GM23338 (cell line): ENCODE data around the gene DNAI7. TPM values are rescaled to one million over a fixed set of nuclear protein-coding genes. Genes with fewer than 3 reads are reported as not detected.

ENCODE experiments used
- ATAC-seq: fragments of 200-7000 bp; cut with Tn5 transposase; 3 replicates; pipeline ENCODE4 v1.9.1; 2020
- DNase-seq: peaks from one replicate; pipeline ENCODE4 v3.0.0-alpha.2; 2015; ENCODE audit warnings: low spot score
- H2AFZ ChIP-seq: fragments of 200-600 bp; sonication (generic); 2 replicates; pipeline ENCODE4 v1.8.0; 2016; ENCODE audit warnings: antibody characterized with exemption, mild to moderate bottlenecking, moderate library complexity
- H3F3A ChIP-seq: fragments of 200-600 bp; sonication (generic); replicated peaks from 2 replicates; pipeline ENCODE4 v1.8.0; 2017; ENCODE audit warnings: antibody characterized with exemption, mixed run types, low read depth
- H3K27ac ChIP-seq: fragments of 200-600 bp; sonication (generic); 2 replicates; pipeline ENCODE4 v1.6.1; 2016; ENCODE audit warnings: low read depth
- H3K27me3 ChIP-seq: fragments of 200-600 bp; sonication (generic); 2 replicates; pipeline ENCODE4 v1.8.0; 2016; ENCODE audit warnings: mild to moderate bottlenecking, mixed run types, moderate library complexity; ENCODE audit not compliant: insufficient read depth
- H3K36me3 ChIP-seq: fragments of 200-600 bp; sonication (generic); 2 replicates; pipeline ENCODE4 v1.8.0; 2016; ENCODE audit warnings: mild to moderate bottlenecking; ENCODE audit not compliant: insufficient read depth
- H3K4me1 ChIP-seq: fragments of 200-600 bp; sonication (generic); 2 replicates; pipeline ENCODE4 v1.8.0; 2016; ENCODE audit warnings: mild to moderate bottlenecking, moderate library complexity; ENCODE audit not compliant: insufficient read depth
- H3K4me2 ChIP-seq: fragments of 200-600 bp; sonication (generic); 2 replicates; pipeline ENCODE4 v1.7.1; 2017; ENCODE audit warnings: mixed run types
- H3K4me3 ChIP-seq: fragments of 200-600 bp; sonication (generic); 2 replicates; pipeline ENCODE4 v1.6.1; 2016; ENCODE audit warnings: mixed run types
- H3K79me2 ChIP-seq: fragments of 200-600 bp; sonication (generic); replicated peaks from 2 replicates; pipeline ENCODE4 v1.8.0; 2017; ENCODE audit warnings: mild to moderate bottlenecking; ENCODE audit not compliant: insufficient read depth
- H3K9me2 ChIP-seq: fragments of 200-600 bp; sonication (generic); 2 replicates; pipeline ENCODE4 v1.8.0; 2017; ENCODE audit not compliant: insufficient read depth
- H4K20me1 ChIP-seq: fragments of 200-600 bp; sonication (generic); replicated peaks from 2 replicates; pipeline ENCODE4 v1.8.0; 2017; ENCODE audit warnings: mild to moderate bottlenecking; ENCODE audit not compliant: insufficient read depth
- H3K27ac Mint-ChIP-seq: 2 replicates; pipeline ENCODE4 v1.8.0; 2020; ENCODE audit warnings: inconsistent platforms, mild to moderate bottlenecking, moderate library complexity, mixed read lengths
- H3K27me3 Mint-ChIP-seq: 3 replicates; pipeline ENCODE4 v1.8.0; 2022; ENCODE audit warnings: low read depth, mild to moderate bottlenecking, moderate library complexity, mixed read lengths, inconsistent platforms; ENCODE audit not compliant: insufficient read depth, poor library complexity
- H3K36me3 Mint-ChIP-seq: 3 replicates; pipeline ENCODE4 v1.8.0; 2021; ENCODE audit warnings: low read depth, mild to moderate bottlenecking, inconsistent platforms, moderate library complexity, mixed read lengths
- H3K4me1 Mint-ChIP-seq: 3 replicates; pipeline ENCODE4 v1.8.0; 2020; ENCODE audit warnings: mild to moderate bottlenecking, inconsistent platforms, mixed read lengths
- H3K4me3 Mint-ChIP-seq: 3 replicates; pipeline ENCODE4 v1.8.0; 2021; ENCODE audit warnings: moderate library complexity, mild to moderate bottlenecking, inconsistent platforms, mixed read lengths
- H3K9me3 Mint-ChIP-seq: 3 replicates; pipeline ENCODE4 v1.8.0; 2020; ENCODE audit warnings: moderate library complexity, mild to moderate bottlenecking, inconsistent platforms, mixed read lengths
- CREB1 ChIP-seq: fragments of 250-450 bp; sonication (Bioruptor Pico); IDR thresholded peaks from 2 replicates; pipeline ENCODE4 v1.5.0; 2020; ENCODE audit warnings: low read depth, mild to moderate bottlenecking, moderate library complexity
- EZH2 ChIP-seq: fragments of 200-600 bp; sonication (generic); IDR thresholded peaks from one replicate; pipeline ENCODE4 v1.8.0; 2017; ENCODE audit warnings: antibody characterized with exemption, mild to moderate bottlenecking, low read depth; ENCODE audit not compliant: unreplicated experiment
- EZH2phosphoT487 ChIP-seq: fragments of 200-600 bp; sonication (generic); IDR thresholded peaks from one replicate; pipeline ENCODE4 v1.8.1; 2018; ENCODE audit warnings: antibody characterized with exemption; ENCODE audit not compliant: unreplicated experiment
- JUNB ChIP-seq: IDR thresholded peaks from one replicate; pipeline ENCODE4 v1.6.1; 2016; ENCODE audit warnings: antibody characterized with exemption; ENCODE audit not compliant: unreplicated experiment
- NANOG ChIP-seq: IDR thresholded peaks from 2 replicates; pipeline ENCODE4 v1.6.1; 2016; ENCODE audit warnings: antibody characterized with exemption, borderline replicate concordance
- POLR2AphosphoS5 ChIP-seq: IDR thresholded peaks from 2 replicates; pipeline ENCODE4 v1.6.1; 2016; ENCODE audit warnings: antibody characterized with exemption, low read depth
- STAT1 ChIP-seq: IDR thresholded peaks from one replicate; pipeline ENCODE4 v1.6.1; 2016; ENCODE audit warnings: antibody characterized with exemption; ENCODE audit not compliant: unreplicated experiment
- ZNF114 ChIP-seq: fragments of 250-450 bp; sonication (Bioruptor Pico); IDR thresholded peaks from 2 replicates; pipeline ENCODE4 v1.5.0; 2020; ENCODE audit warnings: mild to moderate bottlenecking, moderate library complexity
- long read RNA-seq: library from polyadenylated mRNA; unstranded; transcript quantifications from one replicate; pipeline ENCODE4 v2.0.0, GENCODE V29; 2020; ENCODE audit not compliant: unreplicated experiment
- polyA plus RNA-seq: library from polyadenylated mRNA; unstranded; fragments of >200 nt; fragmentation: Nextera tagmentation; extraction: Ambion mirVana; gene quantifications from 2 replicates; pipeline ENCODE4 v1.2.1, GENCODE V29; 2016
- total RNA-seq: library from RNA; depleted of rRNA; stranded (reverse); fragments of >200 nt; shearing (Covaris generic); gene quantifications from 2 replicates; pipeline ENCODE4 v1.2.3, GENCODE V29; 2014; rRNA removed
- TF ChIP-seq, protein P1 (sequence below): IDR thresholded peaks from one replicate; pipeline ENCODE4 v1.6.1; 2018; ENCODE audit warnings: antibody characterized with exemption; ENCODE audit not compliant: unreplicated experiment
- TF ChIP-seq, protein P2 (sequence below), 2 experiments: fragments of 200-600 bp in 1 of 2; sonication (generic) in 1 of 2; conservative IDR thresholded peaks; 2 replicates each; pipeline versions ENCODE4 v1.5.1 to v1.6.1; 2016 to 2017; ENCODE audit warnings: antibody characterized with exemption in 2 of 2, low read depth in 2 of 2, mild to moderate bottlenecking in 2 of 2, moderate library complexity in 1 of 2
- TF ChIP-seq, protein P3 (sequence below): IDR thresholded peaks from 2 replicates; pipeline ENCODE4 v1.6.1; 2016; ENCODE audit warnings: antibody characterized with exemption

DNAI7 gene, protein sequence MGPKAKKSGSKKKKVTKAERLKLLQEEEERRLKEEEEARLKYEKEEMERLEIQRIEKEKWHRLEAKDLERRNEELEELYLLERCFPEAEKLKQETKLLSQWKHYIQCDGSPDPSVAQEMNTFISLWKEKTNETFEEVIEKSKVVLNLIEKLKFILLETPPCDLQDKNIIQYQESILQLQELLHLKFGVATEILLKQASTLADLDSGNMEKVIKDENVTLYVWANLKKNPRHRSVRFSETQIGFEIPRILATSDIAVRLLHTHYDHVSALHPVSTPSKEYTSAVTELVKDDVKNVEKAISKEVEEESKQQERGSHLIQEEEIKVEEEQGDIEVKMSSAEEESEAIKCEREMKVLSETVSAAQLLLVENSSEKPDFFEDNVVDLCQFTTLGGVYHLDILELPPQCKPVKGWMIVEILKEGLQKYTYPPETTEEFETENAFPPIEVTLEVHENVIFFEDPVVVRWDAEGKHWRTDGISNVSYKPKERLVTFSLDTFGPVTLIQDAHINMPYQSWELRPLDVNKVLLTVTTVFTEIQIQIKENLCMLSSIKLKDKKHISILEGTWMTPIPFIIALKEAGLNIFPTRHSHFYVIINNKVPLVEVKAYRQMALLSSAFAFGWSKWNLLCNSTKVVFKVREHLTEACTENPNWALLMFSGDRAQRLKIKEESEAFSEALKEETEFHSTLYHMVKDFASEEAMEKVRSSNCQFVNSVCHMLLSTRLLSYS
- not detected in 2 replicates for total RNA-seq
- 0.08 TPM in 1 of 2 replicates, not detected in the other for polyA plus RNA-seq
- long read RNA-seq, partial matches to known transcripts: 0 of 1 reads
- long read RNA-seq, other reads (novel, unspliced or antisense): 0 of 1 reads

DNA sequence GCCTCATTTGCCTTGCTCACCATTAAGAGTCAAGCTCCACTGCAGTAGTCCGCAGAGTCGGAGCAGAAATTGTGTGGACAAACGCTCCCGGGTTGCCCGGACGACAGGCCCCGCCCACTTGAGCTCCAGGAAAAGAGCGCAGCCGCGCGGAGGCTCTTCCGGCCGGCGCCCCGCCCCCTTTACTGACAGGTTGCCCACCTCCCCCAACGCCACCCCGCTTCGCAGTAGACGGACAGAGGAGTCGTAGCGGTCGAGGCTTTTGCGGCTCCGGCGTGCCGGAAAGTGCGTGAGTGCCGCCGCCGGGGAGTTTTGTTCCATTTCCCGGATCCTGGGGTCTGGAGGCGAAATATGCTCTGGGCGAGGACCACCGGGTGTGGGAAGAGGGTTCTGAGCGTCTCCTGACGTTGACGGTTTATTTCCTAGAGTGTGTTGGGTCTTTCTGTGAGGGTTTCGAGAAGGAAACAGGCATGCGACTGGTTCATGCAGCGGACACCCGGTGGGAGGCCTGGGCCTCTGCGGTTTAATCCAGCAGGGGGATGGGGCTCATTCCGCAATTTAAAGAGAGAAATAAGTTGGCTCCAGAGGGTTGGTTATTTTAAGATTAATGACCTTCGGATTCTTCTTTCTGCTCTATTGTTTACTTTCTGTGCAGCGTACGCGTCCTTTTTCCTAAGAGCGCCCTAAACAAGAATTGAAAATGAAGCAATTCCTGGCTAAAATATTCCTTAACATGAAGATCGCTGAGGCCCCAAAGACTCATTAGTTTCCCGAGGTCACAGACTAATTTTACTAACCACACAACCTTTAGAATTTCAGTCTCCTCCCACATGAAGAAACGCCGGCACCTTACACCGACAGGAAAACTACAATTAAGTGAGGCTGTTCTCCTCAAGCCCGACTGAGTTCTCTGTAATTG, at the start of gene DNAI7, which contains the start of gene ETFRF1:
DNAI7 (minus strand) TSS at position 105 of the 916 bp plus-strand sequence; CDS start at position 23, 82 bp downstream.
ETFRF1 (plus strand) TSS at position 182 of the 916 bp plus-strand sequence. CDS start 8,720 bp downstream, outside the sequence.
- Histone ChIP-seq H3K79me2 (no peaks in the 10 kb centered on the region), H3K27ac (peak within 1 kb of the TSS; percentile 93), H3K4me1 (no peaks in the 10 kb centered on the region), H3F3A (no peaks in the 10 kb centered on the region), H3K9me2 (no peaks in the 10 kb centered on the region), H3K4me3 (peak within 1 kb of the TSS; percentile 74), H2AFZ (peak within 1 kb of the TSS; percentile 89), H4K20me1 (no peaks in the 10 kb centered on the region; the same call in 1 of the 2 replicates), H3K36me3 (no peaks in the 10 kb centered on the region), H3K27me3 (no peaks in the 10 kb centered on the region), H3K4me2 (peak within 1 kb of the TSS; percentile 78)
- Mint-ChIP-seq H3K27ac (peak within 1 kb of the TSS; percentile 99), H3K27me3 (peaks cover 6% of the 10 kb centered on the region), H3K4me3 (peak within 1 kb of the TSS; percentile 96), H3K36me3 (no peaks in the 10 kb centered on the region), H3K9me3 (no peaks in the 10 kb centered on the region), H3K4me1 (peaks cover 6% of the 10 kb centered on the region; the same call in 2 of the 3 replicates)
- ATAC-seq: peak; percentile 97
- peak; percentile 100 for DNase-seq
- TF ChIP-seq STAT1: no peak
- TF ChIP-seq CREB1: peak; percentile 51
- TF ChIP-seq, protein P1, sequence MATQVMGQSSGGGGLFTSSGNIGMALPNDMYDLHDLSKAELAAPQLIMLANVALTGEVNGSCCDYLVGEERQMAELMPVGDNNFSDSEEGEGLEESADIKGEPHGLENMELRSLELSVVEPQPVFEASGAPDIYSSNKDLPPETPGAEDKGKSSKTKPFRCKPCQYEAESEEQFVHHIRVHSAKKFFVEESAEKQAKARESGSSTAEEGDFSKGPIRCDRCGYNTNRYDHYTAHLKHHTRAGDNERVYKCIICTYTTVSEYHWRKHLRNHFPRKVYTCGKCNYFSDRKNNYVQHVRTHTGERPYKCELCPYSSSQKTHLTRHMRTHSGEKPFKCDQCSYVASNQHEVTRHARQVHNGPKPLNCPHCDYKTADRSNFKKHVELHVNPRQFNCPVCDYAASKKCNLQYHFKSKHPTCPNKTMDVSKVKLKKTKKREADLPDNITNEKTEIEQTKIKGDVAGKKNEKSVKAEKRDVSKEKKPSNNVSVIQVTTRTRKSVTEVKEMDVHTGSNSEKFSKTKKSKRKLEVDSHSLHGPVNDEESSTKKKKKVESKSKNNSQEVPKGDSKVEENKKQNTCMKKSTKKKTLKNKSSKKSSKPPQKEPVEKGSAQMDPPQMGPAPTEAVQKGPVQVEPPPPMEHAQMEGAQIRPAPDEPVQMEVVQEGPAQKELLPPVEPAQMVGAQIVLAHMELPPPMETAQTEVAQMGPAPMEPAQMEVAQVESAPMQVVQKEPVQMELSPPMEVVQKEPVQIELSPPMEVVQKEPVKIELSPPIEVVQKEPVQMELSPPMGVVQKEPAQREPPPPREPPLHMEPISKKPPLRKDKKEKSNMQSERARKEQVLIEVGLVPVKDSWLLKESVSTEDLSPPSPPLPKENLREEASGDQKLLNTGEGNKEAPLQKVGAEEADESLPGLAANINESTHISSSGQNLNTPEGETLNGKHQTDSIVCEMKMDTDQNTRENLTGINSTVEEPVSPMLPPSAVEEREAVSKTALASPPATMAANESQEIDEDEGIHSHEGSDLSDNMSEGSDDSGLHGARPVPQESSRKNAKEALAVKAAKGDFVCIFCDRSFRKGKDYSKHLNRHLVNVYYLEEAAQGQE: no peak
- TF ChIP-seq JUNB: no peak
- TF ChIP-seq, protein P2, sequence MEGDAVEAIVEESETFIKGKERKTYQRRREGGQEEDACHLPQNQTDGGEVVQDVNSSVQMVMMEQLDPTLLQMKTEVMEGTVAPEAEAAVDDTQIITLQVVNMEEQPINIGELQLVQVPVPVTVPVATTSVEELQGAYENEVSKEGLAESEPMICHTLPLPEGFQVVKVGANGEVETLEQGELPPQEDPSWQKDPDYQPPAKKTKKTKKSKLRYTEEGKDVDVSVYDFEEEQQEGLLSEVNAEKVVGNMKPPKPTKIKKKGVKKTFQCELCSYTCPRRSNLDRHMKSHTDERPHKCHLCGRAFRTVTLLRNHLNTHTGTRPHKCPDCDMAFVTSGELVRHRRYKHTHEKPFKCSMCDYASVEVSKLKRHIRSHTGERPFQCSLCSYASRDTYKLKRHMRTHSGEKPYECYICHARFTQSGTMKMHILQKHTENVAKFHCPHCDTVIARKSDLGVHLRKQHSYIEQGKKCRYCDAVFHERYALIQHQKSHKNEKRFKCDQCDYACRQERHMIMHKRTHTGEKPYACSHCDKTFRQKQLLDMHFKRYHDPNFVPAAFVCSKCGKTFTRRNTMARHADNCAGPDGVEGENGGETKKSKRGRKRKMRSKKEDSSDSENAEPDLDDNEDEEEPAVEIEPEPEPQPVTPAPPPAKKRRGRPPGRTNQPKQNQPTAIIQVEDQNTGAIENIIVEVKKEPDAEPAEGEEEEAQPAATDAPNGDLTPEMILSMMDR (conservative IDR thresholded peaks at IDR 0.05; ENCODE audit: low read depth in 2 of 2): peak in 1 of 2 experiments; percentile 21; a peak in 1 of 4 replicates
- TF ChIP-seq, protein P3, sequence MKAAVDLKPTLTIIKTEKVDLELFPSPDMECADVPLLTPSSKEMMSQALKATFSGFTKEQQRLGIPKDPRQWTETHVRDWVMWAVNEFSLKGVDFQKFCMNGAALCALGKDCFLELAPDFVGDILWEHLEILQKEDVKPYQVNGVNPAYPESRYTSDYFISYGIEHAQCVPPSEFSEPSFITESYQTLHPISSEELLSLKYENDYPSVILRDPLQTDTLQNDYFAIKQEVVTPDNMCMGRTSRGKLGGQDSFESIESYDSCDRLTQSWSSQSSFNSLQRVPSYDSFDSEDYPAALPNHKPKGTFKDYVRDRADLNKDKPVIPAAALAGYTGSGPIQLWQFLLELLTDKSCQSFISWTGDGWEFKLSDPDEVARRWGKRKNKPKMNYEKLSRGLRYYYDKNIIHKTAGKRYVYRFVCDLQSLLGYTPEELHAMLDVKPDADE: no peak
- TF ChIP-seq POLR2AphosphoS5: peak; percentile 83
- TF ChIP-seq EZH2phosphoT487: no peak
- no peak for TF ChIP-seq NANOG
- no peak for TF ChIP-seq EZH2
- TF ChIP-seq ZNF114: no peak
